Measurements from ENCODE around the gene TSPAN19.
A peak's percentile ranks its signal among the peaks of the same experiment; 100 is the strongest.

GRCh38 chr12:85057370-85057963, 21.4 kb upstream of the TSPAN19 start:
- TF ChIP-seq REST (IDR thresholded peaks at IDR 0.05; ENCODE audit: low read depth) (no peak), CEBPB (IDR thresholded peaks at IDR 0.05) (no peak), TCF12 (IDR thresholded peaks at IDR 0.05; ENCODE audit: low read depth) (no peak), RAD21 (IDR thresholded peaks at IDR 0.05; ENCODE audit: low read depth) (peak; percentile 52), TAF1 (IDR thresholded peaks at IDR 0.05; ENCODE audit: low read depth) (no peak), FOXM1 (IDR thresholded peaks at IDR 0.05; ENCODE audit: borderline replicate concordance, low read depth) (no peak)

All from Ishikawa (cell line).